GM20431 (cell line): ENCODE measurements around the gene STOML1.

Experiments used
- in situ Hi-C: fragments of 300-500 bp; cut with MseI, MboI; formaldehyde crosslinking; loops from one replicate; pipeline ENCODE4 v1.15.0; 2020; ENCODE audit warnings: low sequenced_read_pairs; ENCODE audit not compliant: unreplicated experiment

Gene STOML1

GRCh38 chr15:73991726-73992593 lies at the start of gene STOML1:
Gene STOML1 (minus strand): TSS chr15:73992295. CDS start chr15:73992223, 72 bp downstream.
- in situ Hi-C loops = no loop called here

GRCh38 chr15:74041311-74041756 lies 49.2 kb upstream of the STOML1 start:
- in situ Hi-C loops = no loop called here

- in situ Hi-C loops = no loop called here
Observed at GRCh38 chr15:74040109-74040850, 48.2 kb upstream of the STOML1 start.

- in situ Hi-C loops = no loop called here
Observed at GRCh38 chr15:74039656-74040010, 47.5 kb upstream of the STOML1 start.

- in situ Hi-C loops = no loop called here
Observed at GRCh38 chr15:74038707-74039655, 46.9 kb upstream of the STOML1 start.

- in situ Hi-C loops = no loop called here
Observed at GRCh38 chr15:74037171-74038117, 45.3 kb upstream of the STOML1 start.

- in situ Hi-C loops = no loop called here
Observed at GRCh38 chr15:74036271-74037170, 44.4 kb upstream of the STOML1 start.

GRCh38 chr15:74035121-74036017 lies 43.3 kb upstream of the STOML1 start:
- in situ Hi-C loops = no loop called here

GRCh38 chr15:74034206-74034755 lies 42.2 kb upstream of the STOML1 start:
- in situ Hi-C loops = no loop called here

GRCh38 chr15:74032606-74033561 lies 40.8 kb upstream of the STOML1 start:
- in situ Hi-C loops = no loop called here

- in situ Hi-C loops = no loop called here
Observed at GRCh38 chr15:74032046-74032445, 40.0 kb upstream of the STOML1 start.

- in situ Hi-C loops = no loop called here
Observed at GRCh38 chr15:74028646-74029045, 36.6 kb upstream of the STOML1 start.

- in situ Hi-C loops = no loop called here
Observed at GRCh38 chr15:74027688-74028087, 35.6 kb upstream of the STOML1 start.

- in situ Hi-C loops = no loop called here
Observed at GRCh38 chr15:74025436-74025835, 33.3 kb upstream of the STOML1 start.

- in situ Hi-C loops = no loop called here
Observed at GRCh38 chr15:74024687-74025086, 32.6 kb upstream of the STOML1 start.
